Kidney (tissue), 14 donors: ENCODE results near the gene IER3. TPM values are rescaled to one million over a fixed set of nuclear protein-coding genes. Genes with fewer than 3 reads are reported as not detected.

Source experiments
- DNase-seq, 5 donors: peaks; one replicate each; pipeline ENCODE4 v3.0.0-alpha.2; 2013 to 2020
- FAIRE-seq: peaks from 2 replicates; lab custom pipeline; 2012; peaks lifted over from hg19 to GRCh38; lab: Jason Lieb, UNC
- H3K27ac ChIP-seq, 2 donors: one replicate each; pipeline ENCODE4 v1.7.0; 2013; ENCODE audit warnings: low read depth in 2 of 2, low read length in 2 of 2, inconsistent platforms in 1 of 2
- H3K27me3 ChIP-seq: one replicate; pipeline ENCODE4 v1.7.1; 2013; ENCODE audit warnings: low read length, inconsistent platforms; ENCODE audit not compliant: control insufficient read depth, insufficient read depth
- H3K36me3 ChIP-seq, 3 donors: one replicate each; pipeline versions ENCODE4 v1.7.0 to v1.7.1; 2013; ENCODE audit warnings: low read length in 3 of 3, control low read depth in 1 of 3, inconsistent platforms in 1 of 3; ENCODE audit not compliant: insufficient read depth in 3 of 3, control insufficient read depth in 2 of 3
- H3K4me1 ChIP-seq, 3 donors: one replicate each; pipeline versions ENCODE4 v1.7.0 to v1.7.1; 2013; ENCODE audit warnings: low read length in 3 of 3, inconsistent platforms in 1 of 3, low read depth in 1 of 3; ENCODE audit not compliant: control insufficient read depth in 2 of 3, insufficient read depth in 2 of 3
- H3K4me3 ChIP-seq, 3 donors: one replicate each; pipeline versions ENCODE4 v1.7.0 to v1.8.1; 2013; ENCODE audit warnings: low read length in 3 of 3, control low read depth in 1 of 3, inconsistent platforms in 1 of 3
- H3K9ac ChIP-seq, 3 donors: one replicate each; pipeline versions ENCODE4 v1.7.0 to v1.7.1; 2013; ENCODE audit warnings: low read length in 3 of 3, control low read depth in 1 of 3, inconsistent platforms in 1 of 3
- H3K9me3 ChIP-seq, 3 donors: one replicate each; pipeline versions ENCODE4 v1.7.0 to v1.7.1; 2013; ENCODE audit warnings: low read length in 3 of 3, control low read depth in 1 of 3, inconsistent platforms in 1 of 3; ENCODE audit not compliant: control insufficient read depth in 2 of 3, insufficient read depth in 1 of 3
- intact Hi-C: fragments of 100-400 bp; cut with DNase I; formaldehyde crosslinking; loops from one replicate; pipeline ENCODE4 v1.11.1; 2022
- polyA plus RNA-seq: library from polyadenylated mRNA; stranded (reverse); fragments of 350-450 nt; fragmentation: Illumina TruSeq; extraction: RNeasy Lipid Tissue Mini Kit (QIAGEN cat#74804); gene quantifications from one replicate; pipeline ENCODE4 v1.2.3, GENCODE V29; 2014; ENCODE audit warnings: low read depth, low replicate concordance; ENCODE audit not compliant: insufficient read depth
- total RNA-seq: library from RNA; stranded (reverse); fragmentation: NEBNext Ultra II Directional; extraction: Animal tissue kit (Norgen Biotek cat#: 25700); gene quantifications from one replicate; pipeline ENCODE4 v1.2.1, GENCODE V29; 2021
- TF ChIP-seq, protein P1 (sequence below): IDR thresholded peaks from 3 replicates; pipeline ENCODE4 v1.5.1; 2012; ENCODE audit warnings: mild to moderate bottlenecking, moderate library complexity, borderline replicate concordance; ENCODE audit not compliant: insufficient read depth; ENCODE audit errors: extremely low read depth
- donor health status: control.
- donor health status: control.
- donor health status: control.
- donor health status: control.
- donor health status: control.
- donor health status: DM: yes; HTN: yes; CAD: no.
- donor health status: Normal renal cell carcinoma (clear cell type).

IER3 gene
- total and polyA plus RNA-seq, 2 donors from 2014 or later: 59.5 to 94.3 TPM

GRCh38 chr6:30754631-30755030 lies 10.3 kb upstream of the IER3 start:
- Histone ChIP-seq H3K9ac (no peak overlapping the region), H3K27ac (no peak overlapping the region), H3K4me3 (no peak overlapping the region), H3K27me3 (no peaks in the 10 kb centered on the region), H3K36me3 (no peaks in the 10 kb centered on the region), H3K9me3 (no peaks in the 10 kb centered on the region), H3K4me1 (peaks cover 6 to 34% (median 21%) of the 10 kb centered on the region in 3 donors)
- FAIRE-seq: no peak
- DNase-seq: no peak
- intact Hi-C loops: no loop called here
- TF ChIP-seq, protein P1, sequence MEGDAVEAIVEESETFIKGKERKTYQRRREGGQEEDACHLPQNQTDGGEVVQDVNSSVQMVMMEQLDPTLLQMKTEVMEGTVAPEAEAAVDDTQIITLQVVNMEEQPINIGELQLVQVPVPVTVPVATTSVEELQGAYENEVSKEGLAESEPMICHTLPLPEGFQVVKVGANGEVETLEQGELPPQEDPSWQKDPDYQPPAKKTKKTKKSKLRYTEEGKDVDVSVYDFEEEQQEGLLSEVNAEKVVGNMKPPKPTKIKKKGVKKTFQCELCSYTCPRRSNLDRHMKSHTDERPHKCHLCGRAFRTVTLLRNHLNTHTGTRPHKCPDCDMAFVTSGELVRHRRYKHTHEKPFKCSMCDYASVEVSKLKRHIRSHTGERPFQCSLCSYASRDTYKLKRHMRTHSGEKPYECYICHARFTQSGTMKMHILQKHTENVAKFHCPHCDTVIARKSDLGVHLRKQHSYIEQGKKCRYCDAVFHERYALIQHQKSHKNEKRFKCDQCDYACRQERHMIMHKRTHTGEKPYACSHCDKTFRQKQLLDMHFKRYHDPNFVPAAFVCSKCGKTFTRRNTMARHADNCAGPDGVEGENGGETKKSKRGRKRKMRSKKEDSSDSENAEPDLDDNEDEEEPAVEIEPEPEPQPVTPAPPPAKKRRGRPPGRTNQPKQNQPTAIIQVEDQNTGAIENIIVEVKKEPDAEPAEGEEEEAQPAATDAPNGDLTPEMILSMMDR: no peak

- no peak overlapping the region for H3K4me3 ChIP-seq
- H3K36me3 ChIP-seq: no peaks in the 10 kb centered on the region
- no peaks in the 10 kb centered on the region for H3K27me3 ChIP-seq
- DNase-seq (peak in 1 of 5 donors; percentile 99), FAIRE-seq (no peak)
- intact Hi-C loops: no loop called here
- peak overlapping the region in 1 of 3 donors; percentile 59 for H3K9ac ChIP-seq
- TF ChIP-seq, protein P1: no peak
- peak overlapping the region; percentile 94 to 96 for H3K27ac ChIP-seq
- H3K4me1 ChIP-seq: peaks cover 10 to 44% (median 37%) of the 10 kb centered on the region in 3 donors
- H3K9me3 ChIP-seq: no peaks in the 10 kb centered on the region
Measured at GRCh38 chr6:30752157-30752927, 8.0 kb upstream of the IER3 start.

GRCh38 chr6:30750379-30750668 lies 6.0 kb upstream of the IER3 start:
- intact Hi-C loops: no loop called here
- Histone ChIP-seq H3K9me3 (no peaks in the 10 kb centered on the region), H3K4me1 (peaks cover 10 to 44% (median 38%) of the 10 kb centered on the region in 3 donors), H3K4me3 (no peak overlapping the region), H3K27ac (peak overlapping the region; percentile 86 to 93), H3K9ac (no peak overlapping the region), H3K27me3 (no peaks in the 10 kb centered on the region), H3K36me3 (no peaks in the 10 kb centered on the region)
- TF ChIP-seq, protein P1: no peak
- FAIRE-seq (no peak), DNase-seq (peak in 1 of 5 donors; percentile 6)
